ENCODE results near the gene RGS13.

DNA sequence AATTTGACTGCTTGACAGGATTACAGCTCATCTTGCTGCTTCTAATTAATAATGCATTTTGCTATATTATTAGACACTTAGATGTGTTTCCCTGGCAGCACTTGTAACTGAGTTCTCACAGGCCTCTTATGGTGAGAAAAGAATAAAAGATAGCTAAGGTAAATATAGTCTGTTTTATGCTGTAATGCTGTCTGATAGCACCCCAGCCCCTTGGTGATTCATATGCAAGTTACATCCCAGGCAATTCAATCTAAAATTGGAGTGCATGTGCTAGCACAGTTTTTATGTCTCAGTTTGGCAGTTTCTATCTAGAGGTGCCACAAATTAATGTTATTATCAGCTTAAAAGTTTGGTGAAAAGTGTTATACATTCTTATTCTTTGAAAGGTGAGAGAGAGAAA lies 42.2 kb downstream of the RGS13 start:
- TF ChIP-seq GATA2 (IDR thresholded peaks at IDR 0.05; ENCODE audit: low read depth, low read length) = no peak
- TF ChIP-seq GATA3 (IDR thresholded peaks at IDR 0.05; ENCODE audit: low read depth, low read length) = no peak

Measured in SH-SY5Y (cell line).